T-helper 2 cell (primary cell): ENCODE results near the gene SLC38A10.
"Not testable (repeated sequence)": the region's sequence is repeated elsewhere in the genome, so short reads cannot be mapped to it uniquely, and the experiment has no call there.

Source experiments
- DNase-seq, 5 experiments: peaks; one replicate each; pipeline versions ENCODE4 v3.0.0 to v3.0.0-alpha.2; 2012 to 2022

The SLC38A10 gene

GRCh38 chr17:81238815-81239713 lies 56.0 kb downstream of the SLC38A10 start, which contains the start of the genes NDUFAF8 and TEPSIN:
NDUFAF8 (plus strand) TSS chr17:81239318; CDS start chr17:81239364, 46 bp downstream.
TEPSIN (minus strand) TSS chr17:81239055; CDS start chr17:81239033, 22 bp downstream.
- peak; percentile 89 to 99 (median 94) for DNase-seq

- DNase-seq, result no peak
Observed at GRCh38 chr17:81238490-81238814, 56.7 kb downstream of the SLC38A10 start.

GRCh38 chr17:81237591-81238489 lies 57.3 kb downstream of the SLC38A10 start:
- DNase-seq, result no peak

- DNase-seq, result no peak
Observed at GRCh38 chr17:81236784-81237183, 58.3 kb downstream of the SLC38A10 start.

- DNase-seq, result no peak
Observed at GRCh38 chr17:81235822-81236740, 59.0 kb downstream of the SLC38A10 start.

- DNase-seq, result no peak
Observed at GRCh38 chr17:81234940-81235821, 59.9 kb downstream of the SLC38A10 start.

- no peak for DNase-seq
Observed at GRCh38 chr17:81234506-81234855, 60.6 kb downstream of the SLC38A10 start.

GRCh38 chr17:81233811-81234505 lies 61.1 kb downstream of the SLC38A10 start:
- no peak for DNase-seq

GRCh38 chr17:81233316-81233715 lies 61.8 kb downstream of the SLC38A10 start:
- DNase-seq, result no peak

- no peak for DNase-seq
Observed at GRCh38 chr17:81232616-81233241, 62.4 kb downstream of the SLC38A10 start.

- no peak for DNase-seq
Observed at GRCh38 chr17:81231766-81232581, 63.1 kb downstream of the SLC38A10 start.

GRCh38 chr17:81231121-81231645 lies 63.9 kb downstream of the SLC38A10 start:
- DNase-seq, result no peak

GRCh38 chr17:81230043-81230820 lies 64.9 kb downstream of the SLC38A10 start:
- DNase-seq, result no peak

GRCh38 chr17:81229666-81229920 lies 65.5 kb downstream of the SLC38A10 start:
- DNase-seq, result no peak

- DNase-seq, result no peak
Observed at GRCh38 chr17:81228834-81229665, 66.1 kb downstream of the SLC38A10 start.

GRCh38 chr17:81228420-81228819 lies 66.7 kb downstream of the SLC38A10 start:
- DNase-seq, result no peak

- not testable (repeated sequence) for DNase-seq
Observed at GRCh38 chr17:81227630-81228029, 67.5 kb downstream of the SLC38A10 start.

GRCh38 chr17:81223762-81224130 lies 71.4 kb downstream of the SLC38A10 start:
- no peak for DNase-seq
